Keratinocyte (primary cell): Measurements from ENCODE around the gene NRXN2. TPM values are rescaled to one million over a fixed set of nuclear protein-coding genes. Genes with fewer than 3 reads are reported as not detected.

Source experiments
- DNase-seq: peaks from one replicate; pipeline ENCODE4 v3.0.0-alpha.2; 2011; ENCODE audit warnings: low read depth, missing footprints, low spot score
- FAIRE-seq: peaks from 2 replicates; lab custom pipeline; 2011; peaks lifted over from hg19 to GRCh38; lab: Jason Lieb, UNC
- H2AFZ ChIP-seq: 2 replicates; pipeline ENCODE4 v1.6.0; 2012; ENCODE audit warnings: low read length, control low read depth, inconsistent platforms; ENCODE audit not compliant: control insufficient read depth
- H3K27ac ChIP-seq: 2 replicates; pipeline ENCODE4 v1.5.1; 2011; ENCODE audit warnings: low read length; ENCODE audit not compliant: control insufficient read depth, insufficient read depth
- H3K27me3 ChIP-seq: 3 replicates; pipeline ENCODE4 v1.6.0; 2011; ENCODE audit warnings: low read length; ENCODE audit not compliant: control insufficient read depth, insufficient read depth; ENCODE audit errors: extremely low read depth
- H3K36me3 ChIP-seq, 2 experiments: 2 replicates in 1 of 2; 3 replicates in 1 of 2; pipeline ENCODE4 v1.5.1; 2011; ENCODE audit warnings: low read length in 2 of 2, mild to moderate bottlenecking in 1 of 2; ENCODE audit not compliant: control insufficient read depth in 2 of 2, insufficient read depth in 2 of 2; ENCODE audit errors: extremely low read depth in 1 of 2
- H3K4me1 ChIP-seq: 3 replicates; pipeline ENCODE4 v1.5.1; 2011; ENCODE audit warnings: low read length; ENCODE audit not compliant: control insufficient read depth, insufficient read depth; ENCODE audit errors: extremely low read depth
- H3K4me2 ChIP-seq: 3 replicates; pipeline ENCODE4 v1.6.0; 2011; ENCODE audit warnings: low read depth, low read length; ENCODE audit not compliant: control insufficient read depth, insufficient read depth; ENCODE audit errors: extremely low read depth
- H3K4me3 ChIP-seq, 3 experiments: fragments of 200-600 bp in 1 of 3; sonication (generic) in 1 of 3; 2 replicates in 2 of 3; 3 replicates in 1 of 3; pipeline ENCODE4 v1.5.1; 2011 to 2016; ENCODE audit warnings: low read length in 3 of 3, mild to moderate bottlenecking in 3 of 3, control low read depth in 2 of 3, inconsistent platforms in 1 of 3, low read depth in 1 of 3, mixed read lengths in 1 of 3, mixed run types in 1 of 3, moderate library complexity in 1 of 3; ENCODE audit not compliant: control insufficient read depth in 2 of 3, insufficient read depth in 2 of 3; ENCODE audit errors: extremely low read depth in 1 of 3
- H3K79me2 ChIP-seq: 2 replicates; pipeline ENCODE4 v1.6.0; 2012; ENCODE audit warnings: low read length; ENCODE audit not compliant: control insufficient read depth, insufficient read depth
- H3K9ac ChIP-seq: 3 replicates; pipeline ENCODE4 v1.6.0; 2011; ENCODE audit warnings: low read length; ENCODE audit not compliant: control insufficient read depth, insufficient read depth; ENCODE audit errors: extremely low read depth
- H3K9me1 ChIP-seq: 3 replicates; pipeline ENCODE4 v1.6.0; 2011; ENCODE audit warnings: low read length; ENCODE audit not compliant: control insufficient read depth, insufficient read depth; ENCODE audit errors: extremely low read depth
- H3K9me3 ChIP-seq: 2 replicates; pipeline ENCODE4 v1.5.1; 2012; ENCODE audit warnings: low read depth, low read length; ENCODE audit not compliant: control insufficient read depth
- H4K20me1 ChIP-seq: 3 replicates; pipeline ENCODE4 v1.6.0; 2011; ENCODE audit warnings: low read length; ENCODE audit not compliant: control insufficient read depth, insufficient read depth; ENCODE audit errors: extremely low read depth
- CTCF ChIP-seq, 3 experiments: IDR thresholded peaks in 1 of 3; conservative IDR thresholded peaks in 1 of 3; optimal IDR thresholded peaks in 1 of 3; 2 replicates in 2 of 3; 3 replicates in 1 of 3; pipeline versions ENCODE3 to v1.5.1; 2011; ENCODE audit warnings: low read length in 3 of 3, mild to moderate bottlenecking in 3 of 3, moderate library complexity in 2 of 3, control low read depth in 1 of 3, inconsistent platforms in 1 of 3; ENCODE audit not compliant: insufficient read depth in 2 of 3; ENCODE audit errors: extremely low read depth in 1 of 3
- EZH2 ChIP-seq: IDR thresholded peaks from one replicate; pipeline ENCODE4 v1.6.1; 2012; ENCODE audit warnings: inconsistent platforms, mild to moderate bottlenecking, low read length, moderate library complexity
- dilution Hi-C: fragments of 300-500 bp; cut with MboI; formaldehyde crosslinking; loops from one replicate; pipeline ENCODE4 v1.7.0; 2020; ENCODE audit warnings: low sequenced_read_pairs; ENCODE audit not compliant: extremely low pct_ligation_motif_present
- polyA plus RNA-seq, 5 experiments: library from polyadenylated mRNA; depleted of rRNA in 3 of 5; stranded (reverse) in 3 of 5; stranded (forward) in 1 of 5; unstranded in 1 of 5; fragments of >200 nt; gene quantifications; 1 replicate in 1 of 5; 2 replicates in 3 of 5; 3 replicates in 1 of 5; pipeline versions ENCODE4 v1.2.1 to v1.2.3, GENCODE V29; 2011 to 2012; ENCODE audit warnings: missing spikeins in 2 of 5, low read depth in 1 of 5, low replicate concordance in 1 of 5

NRXN2 gene
- polyA plus RNA-seq, 1 donor (not counting 4 experiments of a cell fraction or from before 2014, with no cell fraction given), result not detected

- Histone ChIP-seq H3K4me2 (no peak overlapping the region), H3K27ac (no peak overlapping the region), H4K20me1 (no peaks in the 10 kb centered on the region), H3K9me3 (no peaks in the 10 kb centered on the region), H3K27me3 (no peaks in the 10 kb centered on the region), H3K4me3 (no peak overlapping the region), H3K79me2 (no peaks in the 10 kb centered on the region), H3K9me1 (no peaks in the 10 kb centered on the region), H3K4me1 (no peaks in the 10 kb centered on the region), H3K36me3 (no peaks in the 10 kb centered on the region), H2AFZ (no peak overlapping the region), H3K9ac (no peak overlapping the region)
- TF ChIP-seq CTCF (optimal IDR thresholded peaks at IDR 0.05 in 1 of 3, IDR thresholded peaks at IDR 0.05 in 1 of 3, conservative IDR thresholded peaks at IDR 0.05 in 1 of 3; ENCODE audit: extremely low read depth in 1 of 3, insufficient read depth in 2 of 3, low read length in 3 of 3) (no peak), EZH2 (no peak)
- dilution Hi-C loops, result no loop called here
- DNase-seq, result no peak
- no peak for FAIRE-seq
Measured at GRCh38 chr11:64619811-64620380, 103.1 kb downstream of the NRXN2 start.

GRCh38 chr11:64619196-64619595, 103.8 kb downstream of the NRXN2 start:
- H2AFZ ChIP-seq, result no peak overlapping the region
- no peaks in the 10 kb centered on the region for H3K79me2 ChIP-seq
- FAIRE-seq, result no peak
- no peak for DNase-seq
- dilution Hi-C loops, result no loop called here
- no peaks in the 10 kb centered on the region for H3K27me3 ChIP-seq
- TF ChIP-seq CTCF (optimal IDR thresholded peaks at IDR 0.05 in 1 of 3, IDR thresholded peaks at IDR 0.05 in 1 of 3, conservative IDR thresholded peaks at IDR 0.05 in 1 of 3; ENCODE audit: extremely low read depth in 1 of 3, insufficient read depth in 2 of 3, low read length in 3 of 3) (no peak), EZH2 (no peak)
- H3K27ac ChIP-seq, result no peak overlapping the region
- no peaks in the 10 kb centered on the region for H4K20me1 ChIP-seq
- H3K9me3 ChIP-seq, result no peaks in the 10 kb centered on the region
- H3K4me2 ChIP-seq, result no peak overlapping the region
- no peaks in the 10 kb centered on the region for H3K4me1 ChIP-seq
- no peak overlapping the region for H3K9ac ChIP-seq
- H3K4me3 ChIP-seq, result no peak overlapping the region
- H3K36me3 ChIP-seq, result no peaks in the 10 kb centered on the region
- H3K9me1 ChIP-seq, result no peaks in the 10 kb centered on the region
